PC-3 (cell line): Measurements from ENCODE around the gene MPP1.

Experiments
- CTCF ChIP-seq: fragments of 300-600 bp; sonication (generic); conservative IDR thresholded peaks from 2 replicates; pipeline ENCODE4 v1.5.1; 2017; ENCODE audit warnings: antibody characterized with exemption, low read depth, mild to moderate bottlenecking, low read length
- EZH2 ChIP-seq: fragments of 300-600 bp; sonication (generic); IDR thresholded peaks from one replicate; pipeline ENCODE4 v1.6.1; 2017; ENCODE audit warnings: antibody characterized with exemption, mild to moderate bottlenecking, low read length; ENCODE audit not compliant: unreplicated experiment
- EZH2phosphoT487 ChIP-seq: fragments of 300-600 bp; sonication (generic); IDR thresholded peaks from 2 replicates; pipeline ENCODE4 v1.6.1; 2018; ENCODE audit warnings: mild to moderate bottlenecking, antibody characterized with exemption, low read length, borderline replicate concordance

DNA sequence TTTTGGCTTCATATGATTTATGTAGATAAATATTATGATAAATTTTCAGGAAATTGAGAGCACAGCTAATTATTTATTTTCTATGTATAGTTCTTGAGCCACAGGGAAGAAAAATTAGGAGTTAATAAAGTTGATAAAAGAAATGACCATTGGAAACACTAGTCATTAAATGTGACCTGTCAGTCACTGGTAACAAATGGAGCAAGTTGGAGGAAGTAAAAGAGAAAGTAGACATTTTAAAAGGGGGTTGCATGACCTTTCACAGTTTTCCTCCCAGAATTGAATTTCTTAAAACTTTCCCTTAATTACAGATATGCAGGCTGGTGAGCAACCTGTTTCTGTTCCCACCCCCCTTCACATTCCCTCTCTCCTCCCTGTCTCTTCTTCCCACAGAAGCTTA is 23.8 kb upstream of the MPP1 start:
- no peak for TF ChIP-seq EZH2
- no peak for TF ChIP-seq CTCF
- no peak for TF ChIP-seq EZH2phosphoT487
